GDM1 (cell line): Measurements from ENCODE around the gene CDRT15.
"Not testable (repeated sequence)": the region's sequence is repeated elsewhere in the genome, so short reads cannot be mapped to it uniquely, and the experiment has no call there.

ENCODE experiments used
- DNase-seq: peaks from one replicate; lab custom pipeline; 2025; lab: John Stamatoyannopoulos, UW

CDRT15 gene

GRCh38 chr17:14236762-14237161 is at the start of gene CDRT15:
TSS of gene CDRT15 (minus strand) at chr17:14236862. CDS start at chr17:14236833, 29 bp downstream.
- DNase-seq = not testable (repeated sequence)

GRCh38 chr17:14282726-14283125 is 46.1 kb upstream of the CDRT15 start:
- DNase-seq = no peak

GRCh38 chr17:14281530-14281929 is 44.9 kb upstream of the CDRT15 start:
- no peak for DNase-seq

GRCh38 chr17:14276535-14277250 is 40.0 kb upstream of the CDRT15 start:
- DNase-seq = no peak

- no peak for DNase-seq
Measured at GRCh38 chr17:14270508-14270907, 33.8 kb upstream of the CDRT15 start.

GRCh38 chr17:14269473-14269872 is 32.8 kb upstream of the CDRT15 start:
- DNase-seq = no peak

GRCh38 chr17:14268264-14268663 is 31.6 kb upstream of the CDRT15 start:
- DNase-seq = no peak

GRCh38 chr17:14261406-14261805 is 24.7 kb upstream of the CDRT15 start:
- DNase-seq = no peak

- no peak for DNase-seq
Measured at GRCh38 chr17:14245629-14246028, 9.0 kb upstream of the CDRT15 start.

- no peak for DNase-seq
Measured at GRCh38 chr17:14245002-14245401, 8.3 kb upstream of the CDRT15 start.

- DNase-seq = not testable (repeated sequence)
Measured at GRCh38 chr17:14239271-14239670, 2.6 kb upstream of the CDRT15 start.

- not testable (repeated sequence) for DNase-seq
Measured at GRCh38 chr17:14236032-14236431, 630 bp downstream of the CDRT15 start.

GRCh38 chr17:14235047-14235446 is 1.6 kb downstream of the CDRT15 start:
- not testable (repeated sequence) for DNase-seq

GRCh38 chr17:14231187-14231586 is 5.5 kb downstream of the CDRT15 start:
- not testable (repeated sequence) for DNase-seq

- DNase-seq = no peak
Measured at GRCh38 chr17:14228903-14229302, 7.8 kb downstream of the CDRT15 start.

GRCh38 chr17:14227052-14227451 is 9.6 kb downstream of the CDRT15 start:
- DNase-seq = no peak

- DNase-seq = no peak
Measured at GRCh38 chr17:14225254-14225980, 11.2 kb downstream of the CDRT15 start.

- DNase-seq = no peak
Measured at GRCh38 chr17:14222611-14223010, 14.1 kb downstream of the CDRT15 start.

- no peak for DNase-seq
Measured at GRCh38 chr17:14214271-14214670, 22.4 kb downstream of the CDRT15 start.

GRCh38 chr17:14212401-14212800 is 24.3 kb downstream of the CDRT15 start:
- DNase-seq = no peak

- DNase-seq = no peak
Measured at GRCh38 chr17:14211801-14212200, 24.9 kb downstream of the CDRT15 start.

GRCh38 chr17:14211246-14211645 is 25.4 kb downstream of the CDRT15 start:
- no peak for DNase-seq

GRCh38 chr17:14209215-14209614 is 27.4 kb downstream of the CDRT15 start:
- no peak for DNase-seq
